Left lung (tissue), 10 donors: ENCODE results near the gene ILF2. TPM values are rescaled to one million over a fixed set of nuclear protein-coding genes. Genes with fewer than 3 reads are reported as not detected.

ENCODE experiments used
- ATAC-seq: fragments of 200-7000 bp; cut with Tn5 transposase; one replicate; pipeline ENCODE4 v1.9.1; 2020; ENCODE audit warnings: moderate library complexity
- DNase-seq, 4 donors: peaks; one replicate each; pipeline ENCODE4 v3.0.0-alpha.2; 2013 to 2020
- H3K27ac ChIP-seq, 2 donors: fragments of 200-600 bp; sonication (generic) in 1 of 2; one replicate each; pipeline versions ENCODE4 v1.5.0 to v1.8.0; 2020 to 2021
- H3K27me3 ChIP-seq, 2 donors: fragments of 200-600 bp; sonication (generic) in 1 of 2; one replicate each; pipeline versions ENCODE4 v1.5.0 to v1.8.0; 2020 to 2021
- H3K36me3 ChIP-seq, 2 donors: fragments of 200-600 bp; sonication (generic) in 1 of 2; one replicate each; pipeline versions ENCODE4 v1.5.0 to v1.8.0; 2020 to 2021
- H3K4me1 ChIP-seq, 2 donors: fragments of 200-600 bp; one replicate each; pipeline ENCODE4 v1.8.0; 2021
- H3K4me3 ChIP-seq, 2 donors: fragments of 200-600 bp; sonication (generic) in 1 of 2; one replicate each; pipeline versions ENCODE4 v1.5.0 to v1.8.0; 2020 to 2021; ENCODE audit warnings: mild to moderate bottlenecking in 1 of 2
- H3K9me3 ChIP-seq, 2 donors: fragments of 200-600 bp; sonication (generic) in 1 of 2; one replicate each; pipeline versions ENCODE4 v1.5.0 to v1.8.0; 2020 to 2021
- CTCF ChIP-seq, 2 donors: fragments of 200-600 bp; sonication (generic) in 1 of 2; IDR thresholded peaks; one replicate each; pipeline versions ENCODE4 v1.5.0 to v1.8.0; 2021; ENCODE audit warnings: antibody characterized with exemption in 2 of 2
- intact Hi-C, 2 donors: fragments of 100-400 bp; cut with DNase I; formaldehyde crosslinking; loops; one replicate each; pipeline versions ENCODE4 v1.11.2 to v1.14.2; 2022
- microRNA-seq, 2 donors: library from miRNA; unstranded; fragments of <30 nt; microRNA quantifications; one replicate each; pipeline ENCODE4, GENCODE V29; 2019
- polyA plus RNA-seq, 6 donors: library from polyadenylated mRNA; unstranded; fragments of 120-200 nt; gene quantifications; one replicate each; pipeline ENCODE4 v1.2.1, GENCODE V29; 2013; ENCODE audit not compliant: insufficient read length in 6 of 6
- total RNA-seq, 2 donors: library from RNA; stranded (reverse); fragmentation: NEBNext Ultra II Directional; extraction: Animal tissue kit (Norgen Biotek cat#: 25700); gene quantifications; one replicate each; pipeline ENCODE4 v1.2.1, GENCODE V29; 2021
- donor health status: DM: no; HTN: yes; CAD: no.
- donor health status: DM: no; HTN: no; CAD: no.

Gene ILF2
- total and polyA plus RNA-seq, 8 donors: 104 to 295 (median 252) TPM

- Histone ChIP-seq H3K4me3 (peak overlapping the region; percentile 46 to 51), H3K36me3 (peaks cover 0 to 6% of the 10 kb centered on the region in 2 donors), H3K9me3 (no peaks in the 10 kb centered on the region), H3K27me3 (no peaks in the 10 kb centered on the region), H3K27ac (peak overlapping the region; percentile 75 to 86), H3K4me1 (peaks cover 36 to 47% of the 10 kb centered on the region in 2 donors)
- DNase-seq (peak in 1 of 4 donors; percentile 27), ATAC-seq (peak; percentile 2)
- intact Hi-C loops: no loop called here
- no peak for TF ChIP-seq CTCF (IDR thresholded peaks at IDR 0.05)
Observed at GRCh38 chr1:153612111-153612754, 58.6 kb downstream of the ILF2 start.

Small RNA genes within 50 kb of the gene (microRNA-seq; reads per million reads assigned to microRNA genes)
- 0 reads per million in 2 donors for gene MIR8083

Other genes starting within 250 kb of the ILF2 start
- not detected for gene S100A7, start 210.3 kb downstream of the ILF2 start, total RNA-seq
- gene S100A7, start 210.3 kb downstream of the ILF2 start, polyA plus RNA-seq: not detected
- gene S100A6, start 135.0 kb downstream of the ILF2 start, total RNA-seq: 1,000 to 10,000 TPM; 1,672 to 1,797 TPM
- 100 to 1,000 TPM; 156 to 248 (median 183) TPM for gene S100A6, start 135.0 kb downstream of the ILF2 start, polyA plus RNA-seq
- under 1 TPM in 1 of 2 donors, not detected in 1; 0.42 TPM for gene S100A5, start 130.1 kb downstream of the ILF2 start, total RNA-seq
- gene S100A5, start 130.1 kb downstream of the ILF2 start, polyA plus RNA-seq: under 1 TPM in 3 of 6 donors, not detected in 3; 0.18 to 0.38 (median 0.34) TPM
- gene S100A4, start 125.2 kb downstream of the ILF2 start, total RNA-seq: 1,000 to 10,000 TPM in 1 of 2 donors, 100 to 1,000 TPM in 1; 257 to 1,192 TPM
- gene S100A4, start 125.2 kb downstream of the ILF2 start, polyA plus RNA-seq: 10 to 100 TPM; 15.0 to 24.6 (median 21.9) TPM
- gene S100A3, start 121.7 kb downstream of the ILF2 start, total RNA-seq: 1 to 10 TPM; 1.7 to 7.7 TPM
- under 1 TPM in 2 of 6 donors, not detected in 4; 0.20 to 0.58 TPM for gene S100A3, start 121.7 kb downstream of the ILF2 start, polyA plus RNA-seq
- gene S100A2, start 105.1 kb downstream of the ILF2 start, total RNA-seq: 10 to 100 TPM in 1 of 2 donors, 1 to 10 TPM in 1; 7.1 to 25.9 TPM
- 1 to 10 TPM in 4 of 6 donors, under 1 TPM in 2; 0.51 to 1.3 (median 1.0) TPM for gene S100A2, start 105.1 kb downstream of the ILF2 start, polyA plus RNA-seq
- gene S100A16, start 57.9 kb downstream of the ILF2 start, total RNA-seq: 100 to 1,000 TPM; 118 to 145 TPM
- 100 to 1,000 TPM; 129 to 160 (median 145) TPM for gene S100A16, start 57.9 kb downstream of the ILF2 start, polyA plus RNA-seq
- 100 to 1,000 TPM in 1 of 2 donors, 10 to 100 TPM in 1; 100.0 to 152 TPM for gene S100A14, start 54.7 kb downstream of the ILF2 start, total RNA-seq
- gene S100A14, start 54.7 kb downstream of the ILF2 start, polyA plus RNA-seq: 100 to 1,000 TPM in 5 of 6 donors, 10 to 100 TPM in 1; 94.9 to 179 (median 150) TPM
- gene S100A13, start 43.5 kb downstream of the ILF2 start, total RNA-seq: 10 to 100 TPM; 75.1 to 80.0 TPM
- 100 to 1,000 TPM in 3 of 6 donors, 10 to 100 TPM in 3; 79.6 to 110 (median 93.6) TPM for gene S100A13, start 43.5 kb downstream of the ILF2 start, polyA plus RNA-seq
- 1 to 10 TPM in 1 of 2 donors, under 1 TPM in 1; 0.93 to 2.3 TPM for gene S100A1, start 42.6 kb downstream of the ILF2 start, total RNA-seq
- gene S100A1, start 42.6 kb downstream of the ILF2 start, polyA plus RNA-seq: 1 to 10 TPM; 1.4 to 2.2 (median 1.8) TPM
- gene CHTOP, start 36.9 kb downstream of the ILF2 start, total RNA-seq: 10 to 100 TPM; 54.5 to 65.5 TPM
- gene CHTOP, start 36.9 kb downstream of the ILF2 start, polyA plus RNA-seq: 100 to 1,000 TPM; 110 to 125 (median 118) TPM
- 10 to 100 TPM; 34.5 to 35.5 TPM for gene SNAPIN, start 12.3 kb downstream of the ILF2 start, total RNA-seq
- gene SNAPIN, start 12.3 kb downstream of the ILF2 start, polyA plus RNA-seq: 10 to 100 TPM; 36.9 to 44.1 (median 39.2) TPM
- 10 to 100 TPM; 26.9 to 45.2 TPM for gene NPR1, start 7.7 kb upstream of the ILF2 start, total RNA-seq
- 10 to 100 TPM; 14.3 to 23.1 (median 17.4) TPM for gene NPR1, start 7.7 kb upstream of the ILF2 start, polyA plus RNA-seq
- gene INTS3, start 57.1 kb upstream of the ILF2 start, total RNA-seq: 10 to 100 TPM; 50.5 to 57.5 TPM
- 100 to 1,000 TPM in 5 of 6 donors, 10 to 100 TPM in 1; 90.4 to 131 (median 118) TPM for gene INTS3, start 57.1 kb upstream of the ILF2 start, polyA plus RNA-seq
- gene SLC27A3, start 104.4 kb upstream of the ILF2 start, total RNA-seq: 10 to 100 TPM; 56.5 to 68.6 TPM
- gene SLC27A3, start 104.4 kb upstream of the ILF2 start, polyA plus RNA-seq: 10 to 100 TPM; 32.4 to 50.3 (median 40.5) TPM